GM23248 (cell line): ENCODE measurements around the gene STAG3. TPM values are rescaled to one million over a fixed set of nuclear protein-coding genes. Genes with fewer than 3 reads are reported as not detected.
"Not testable (repeated sequence)": the region's sequence is repeated elsewhere in the genome, so short reads cannot be mapped to it uniquely, and the experiment has no call there.

Source experiments
- DNase-seq: peaks from one replicate; pipeline ENCODE4 v3.0.0-alpha.2; 2015
- H2AFZ ChIP-seq: fragments of 200-600 bp; sonication (generic); 2 replicates; pipeline ENCODE4 v1.6.1; 2016; ENCODE audit warnings: antibody characterized with exemption
- H3F3A ChIP-seq: fragments of 200-600 bp; sonication (generic); 2 replicates; pipeline ENCODE4 v1.6.1; 2016; ENCODE audit warnings: mild to moderate bottlenecking, antibody characterized with exemption, mixed run types; ENCODE audit not compliant: insufficient read depth
- H3K27ac ChIP-seq: fragments of 200-600 bp; sonication (generic); 2 replicates; pipeline ENCODE4 v1.5.1; 2016; ENCODE audit warnings: mild to moderate bottlenecking
- H3K27me3 ChIP-seq: fragments of 200-600 bp; sonication (generic); replicated peaks from 2 replicates; pipeline ENCODE4 v1.6.1; 2016; ENCODE audit warnings: mild to moderate bottlenecking; ENCODE audit not compliant: insufficient read depth
- H3K36me3 ChIP-seq: fragments of 200-600 bp; sonication (generic); 2 replicates; pipeline ENCODE4 v1.6.1; 2016; ENCODE audit warnings: low read depth, mild to moderate bottlenecking
- H3K4me1 ChIP-seq: fragments of 200-600 bp; sonication (generic); 2 replicates; pipeline ENCODE4 v1.6.1; 2016; ENCODE audit warnings: mild to moderate bottlenecking; ENCODE audit not compliant: insufficient read depth
- H3K4me2 ChIP-seq: fragments of 200-600 bp; sonication (generic); one replicate; pipeline ENCODE4 v1.6.1; 2016; ENCODE audit warnings: mild to moderate bottlenecking; ENCODE audit not compliant: unreplicated experiment
- H3K4me3 ChIP-seq: fragments of 200-600 bp; sonication (generic); 2 replicates; pipeline ENCODE4 v1.5.1; 2016; ENCODE audit warnings: mild to moderate bottlenecking
- H3K79me2 ChIP-seq: fragments of 200-600 bp; sonication (generic); 2 replicates; pipeline ENCODE4 v1.6.1; 2016; ENCODE audit warnings: mild to moderate bottlenecking; ENCODE audit not compliant: insufficient read depth
- H3K9ac ChIP-seq: fragments of 200-600 bp; sonication (generic); 2 replicates; pipeline ENCODE4 v1.6.1; 2016; ENCODE audit warnings: mild to moderate bottlenecking
- H3K9me2 ChIP-seq: fragments of 200-600 bp; sonication (generic); 2 replicates; pipeline ENCODE4 v1.6.1; 2016; ENCODE audit warnings: mixed run types, mild to moderate bottlenecking, moderate library complexity; ENCODE audit not compliant: insufficient read depth
- H3K9me3 ChIP-seq: fragments of 200-600 bp; sonication (generic); one replicate; pipeline ENCODE4 v1.6.1; 2017; ENCODE audit warnings: low read depth
- H4K20me1 ChIP-seq: fragments of 200-600 bp; sonication (generic); 2 replicates; pipeline ENCODE4 v1.6.0; 2016; ENCODE audit not compliant: insufficient read depth
- EZH2 ChIP-seq: fragments of 200-600 bp; sonication (generic); IDR thresholded peaks from 2 replicates; pipeline ENCODE4 v1.6.1; 2018; ENCODE audit warnings: antibody characterized with exemption, mild to moderate bottlenecking; ENCODE audit not compliant: insufficient read depth, poor library complexity, severe bottlenecking
- EZH2phosphoT487 ChIP-seq: fragments of 200-600 bp; sonication (generic); IDR thresholded peaks from 2 replicates; pipeline ENCODE4 v1.6.1; 2018; ENCODE audit warnings: antibody characterized with exemption, moderate library complexity, mild to moderate bottlenecking, low read depth; ENCODE audit not compliant: insufficient read depth
- WGBS, 2 experiments: methylation state at CpG; one replicate each; pipeline ENCODE4 v1.1.6; 2015 to 2017; ENCODE audit warnings: low lambda C conversion rate in 2 of 2, low coverage in 1 of 2; ENCODE audit errors: missing lambda C conversion rate in 2 of 2; 5-methylcytosine and 5-hydroxymethylcytosine counted together
- in situ Hi-C: fragments of 300-500 bp; cut with MboI; formaldehyde crosslinking; loops from 2 replicates; pipeline ENCODE4 v1.15.0; 2020
- polyA plus RNA-seq: library from polyadenylated mRNA; unstranded; fragments of >200 nt; fragmentation: Nextera tagmentation; extraction: Ambion mirVana; gene quantifications from 2 replicates; pipeline ENCODE4 v1.2.1, GENCODE V29; 2016
- total RNA-seq: library from RNA; depleted of rRNA; stranded (reverse); fragments of >200 nt; shearing (Covaris generic); gene quantifications from 2 replicates; pipeline ENCODE4 v1.2.3, GENCODE V29; 2014

STAG3 gene
- total and polyA plus RNA-seq, 2 experiments from 2014 or later, result 0.65 to 0.97 TPM

GRCh38 chr7:100175296-100175935, 2.3 kb upstream of the STAG3 start:
- Histone ChIP-seq H3K9me3 (no peaks in the 10 kb centered on the region), H3F3A (no peaks in the 10 kb centered on the region), H2AFZ (no peak overlapping the region), H3K4me3 (no peak overlapping the region), H3K4me1 (no peaks in the 10 kb centered on the region), H3K9me2 (no peaks in the 10 kb centered on the region), H3K4me2 (no peak overlapping the region), H3K36me3 (no peaks in the 10 kb centered on the region), H3K27me3 (peaks cover 11% of the 10 kb centered on the region), H4K20me1 (no peaks in the 10 kb centered on the region), H3K27ac (no peak overlapping the region), H3K79me2 (no peaks in the 10 kb centered on the region), H3K9ac (no peak overlapping the region)
- TF ChIP-seq EZH2phosphoT487, result no peak
- TF ChIP-seq EZH2, result no peak
- no peak for DNase-seq
- WGBS, 2 experiments, result 86 to 88% methylated on average over 14 of the region's 14 CpGs
- in situ Hi-C loops, result no loop called here

- Histone ChIP-seq H3K27me3 (peaks cover 6% of the 10 kb centered on the region), H3K36me3 (no peaks in the 10 kb centered on the region), H3K4me1 (no peaks in the 10 kb centered on the region), H3K9ac (peak overlapping the region; percentile 72), H3F3A (no peaks in the 10 kb centered on the region), H3K4me2 (peak overlapping the region; percentile 100), H3K9me2 (no peaks in the 10 kb centered on the region), H3K9me3 (no peaks in the 10 kb centered on the region), H2AFZ (peak overlapping the region; percentile 98), H3K79me2 (no peaks in the 10 kb centered on the region), H4K20me1 (no peaks in the 10 kb centered on the region), H3K27ac (no peak overlapping the region), H3K4me3 (peak overlapping the region; percentile 85)
- DNase-seq, result no peak
- TF ChIP-seq EZH2phosphoT487 (no peak), EZH2 (no peak)
- in situ Hi-C loops, result no loop called here
- WGBS, 2 experiments, result 51 to 72% methylated on average over 10 to 14 of the region's 14 CpGs
Observed at GRCh38 chr7:100176096-100177044, 1.3 kb upstream of the STAG3 start.

- H3K79me2 ChIP-seq, H3K4me1 ChIP-seq, H3K9me2 ChIP-seq, H3K36me3 ChIP-seq, H3K27ac ChIP-seq, H2AFZ ChIP-seq, H3K27me3 ChIP-seq, H3K4me3 ChIP-seq, in situ Hi-C loops, H3K4me2 ChIP-seq, H3K9me3 ChIP-seq, DNase-seq, H3F3A ChIP-seq, H3K9ac ChIP-seq, H4K20me1 ChIP-seq: not testable (repeated sequence)
- 65 to 76% methylated on average over 3 of the region's 3 CpGs for WGBS, 2 experiments
Observed at GRCh38 chr7:100180084-100180483, 2.4 kb downstream of the STAG3 start.

GRCh38 chr7:100182616-100183015, 4.9 kb downstream of the STAG3 start:
- H4K20me1 ChIP-seq, H3K4me2 ChIP-seq, H3K79me2 ChIP-seq, H3K36me3 ChIP-seq, DNase-seq, H3K9ac ChIP-seq, H3K4me3 ChIP-seq, H3K27ac ChIP-seq, H3K9me3 ChIP-seq, in situ Hi-C loops, H3F3A ChIP-seq, H2AFZ ChIP-seq, H3K4me1 ChIP-seq, H3K9me2 ChIP-seq, H3K27me3 ChIP-seq: not testable (repeated sequence)
- WGBS, 2 experiments, result 76 to 77% methylated on average over 6 of the region's 6 CpGs

- H3K9me3 ChIP-seq, H3K9ac ChIP-seq, H3K36me3 ChIP-seq, H3F3A ChIP-seq, H3K4me1 ChIP-seq, in situ Hi-C loops, H3K4me3 ChIP-seq, H3K27ac ChIP-seq, H3K9me2 ChIP-seq, H3K27me3 ChIP-seq, H2AFZ ChIP-seq, H3K79me2 ChIP-seq, DNase-seq, H4K20me1 ChIP-seq, H3K4me2 ChIP-seq: not testable (repeated sequence)
- WGBS, 2 experiments, result 64 to 78% methylated on average over 6 of the region's 6 CpGs
Observed at GRCh38 chr7:100183090-100183489, 5.4 kb downstream of the STAG3 start.
